HCT116 (cell line): ENCODE results near the gene MRPL9. TPM values are rescaled to one million over a fixed set of nuclear protein-coding genes. Genes with fewer than 3 reads are reported as not detected.

ENCODE experiments used
- ATAC-seq: fragments of 200-7000 bp; cut with Tn5 transposase; 2 replicates; pipeline ENCODE4 v1.9.1; 2020; ENCODE audit warnings: mild to moderate bottlenecking, moderate library complexity
- BruUV-seq: library from RNA; stranded (reverse); fragments of 400-500 nt; replicated peaks from 2 replicates; lab custom pipeline; 2021; lab: Mats Ljungman, UMichigan
- CTCF ChIA-PET: fragments of 300-600 bp; sonication (Branson Sonifier 250); formaldehyde crosslinking; loops from one replicate; lab custom pipeline; 2021; ENCODE audit warnings: antibody characterized with exemption; lab: Charles Lee
- POLR2A ChIA-PET: fragments of 300-600, 350-600 bp; sonication (Branson Sonifier 250); formaldehyde crosslinking; loops from one replicate; lab custom pipeline; 2021; ENCODE audit warnings: antibody characterized with exemption; lab: Charles Lee
- RAD21 ChIA-PET, 2 experiments: fragments of 300-600 bp; sonication (Branson Sonifier 250); formaldehyde crosslinking; loops; one replicate each; lab custom pipeline; 2023; ENCODE audit warnings: low total read pairs in 2 of 2; ENCODE audit not compliant: uncharacterized antibody in 2 of 2, unreplicated experiment in 2 of 2, low non-redundant PET in 1 of 2; lab: Charles Lee
- DNase-seq: peaks from one replicate; pipeline ENCODE4 v3.0.0-alpha.2; 2010; ENCODE audit warnings: low read depth, low spot score
- H2AFZ ChIP-seq: fragments of 200-600 bp; shearing (Covaris generic), sonication (generic); 2 replicates; pipeline ENCODE4 v1.6.1; 2017; ENCODE audit warnings: low read depth, mixed run types, mixed read lengths, antibody characterized with exemption, low read length; ENCODE audit not compliant: poor library complexity, severe bottlenecking
- H3K27ac ChIP-seq: 2 replicates; pipeline ENCODE4 v1.5.1; 2012; ENCODE audit warnings: low read depth, low read length
- H3K27me3 ChIP-seq: fragments of 200-600 bp; sonication (generic); 2 replicates; pipeline ENCODE4 v1.6.1; 2016; ENCODE audit warnings: mixed run types, low read length, mixed read lengths; ENCODE audit not compliant: insufficient read depth
- H3K36me3 ChIP-seq, 2 experiments: fragments of 200-500 bp in 1 of 2; fragments of 200-600 bp in 1 of 2; sonication (Bioruptor generic) in 1 of 2; sonication (generic) in 1 of 2; 2 replicates each; pipeline versions ENCODE4 v1.5.1 to v1.6.1; 2014 to 2016; ENCODE audit warnings: low read length in 2 of 2, inconsistent platforms in 1 of 2, mixed read lengths in 1 of 2, mixed run types in 1 of 2; ENCODE audit not compliant: insufficient read depth in 2 of 2, control insufficient read depth in 1 of 2
- H3K4me1 ChIP-seq, 2 experiments: fragments of 200-600 bp in 1 of 2; sonication (generic) in 1 of 2; 2 replicates each; pipeline versions ENCODE4 v1.5.1 to v1.6.1; 2012 to 2017; ENCODE audit warnings: low read length in 2 of 2, inconsistent platforms in 1 of 2, mild to moderate bottlenecking in 1 of 2, mixed read lengths in 1 of 2, mixed run types in 1 of 2, moderate library complexity in 1 of 2; ENCODE audit not compliant: insufficient read depth in 2 of 2, control insufficient read depth in 1 of 2
- H3K4me2 ChIP-seq: fragments of 200-600 bp; sonication (generic); 2 replicates; pipeline ENCODE4 v1.6.1; 2017; ENCODE audit warnings: mixed run types, low read length, mixed read lengths
- H3K4me3 ChIP-seq, 2 experiments: fragments of 200-600 bp in 1 of 2; sonication (generic) in 1 of 2; replicated peaks in 1 of 2; 2 replicates each; pipeline ENCODE4 v1.5.1; 2011 to 2016; ENCODE audit warnings: low read length in 2 of 2, control low read depth in 1 of 2, low read depth in 1 of 2, mild to moderate bottlenecking in 1 of 2, mixed read lengths in 1 of 2, mixed run types in 1 of 2
- H3K79me2 ChIP-seq: fragments of 200-600 bp; sonication (generic); 2 replicates; pipeline ENCODE4 v1.6.1; 2017; ENCODE audit warnings: mild to moderate bottlenecking, mixed run types, low read length, moderate library complexity, mixed read lengths; ENCODE audit not compliant: insufficient read depth
- H3K9ac ChIP-seq: fragments of 200-600 bp; sonication (generic); 2 replicates; pipeline ENCODE4 v1.6.1; 2016; ENCODE audit warnings: low read length, mixed read lengths
- H3K9me2 ChIP-seq: fragments of 200-600 bp; sonication (generic), shearing (Covaris generic); 2 replicates; pipeline ENCODE4 v1.6.1; 2017; ENCODE audit warnings: mixed run types, mild to moderate bottlenecking, moderate library complexity; ENCODE audit not compliant: insufficient read depth
- H3K9me3 ChIP-seq, 2 experiments: fragments of 200-500 bp in 1 of 2; fragments of 200-600 bp in 1 of 2; sonication (Bioruptor generic) in 1 of 2; sonication (generic) in 1 of 2; 2 replicates each; pipeline ENCODE4 v1.6.1; 2014 to 2017; ENCODE audit warnings: low read length in 2 of 2, mixed read lengths in 2 of 2, inconsistent platforms in 1 of 2, low read depth in 1 of 2, mild to moderate bottlenecking in 1 of 2, mixed run types in 1 of 2, moderate library complexity in 1 of 2; ENCODE audit not compliant: control insufficient read depth in 1 of 2, insufficient read depth in 1 of 2
- H4K20me1 ChIP-seq: fragments of 200-600 bp; sonication (generic), shearing (Covaris generic); 2 replicates; pipeline ENCODE4 v1.6.1; 2017; ENCODE audit warnings: mixed run types, mild to moderate bottlenecking, moderate library complexity; ENCODE audit not compliant: insufficient read depth
- CBX3 ChIP-seq: IDR thresholded peaks from 2 replicates; pipeline ENCODE4 v1.6.1; 2012; ENCODE audit warnings: low read depth
- EGR1 ChIP-seq: IDR thresholded peaks from 2 replicates; pipeline ENCODE4 v1.6.1; 2012; ENCODE audit warnings: low read depth
- EZH2 ChIP-seq: fragments of 200-600 bp; sonication (generic); IDR thresholded peaks from 2 replicates; pipeline ENCODE4 v1.6.1; 2017; ENCODE audit warnings: antibody characterized with exemption, mixed run types
- EZH2phosphoT487 ChIP-seq: fragments of 200-600 bp; IDR thresholded peaks from 2 replicates; pipeline ENCODE4 v1.6.1; 2018; ENCODE audit warnings: antibody characterized with exemption, borderline replicate concordance
- JUND ChIP-seq: IDR thresholded peaks from 2 replicates; pipeline ENCODE4 v1.6.1; 2012
- POLR2A ChIP-seq: IDR thresholded peaks from 2 replicates; pipeline ENCODE4 v1.7.0; 2011; ENCODE audit warnings: borderline replicate concordance; ENCODE audit not compliant: insufficient read depth, insufficient read length; ENCODE audit errors: extremely low read depth
- POLR2AphosphoS5 ChIP-seq: IDR thresholded peaks from 2 replicates; pipeline ENCODE4 v1.6.1; 2011; ENCODE audit warnings: mild to moderate bottlenecking, low read depth, low read length, moderate library complexity
- RAD21 ChIP-seq: IDR thresholded peaks from 2 replicates; pipeline ENCODE4 v1.6.1; 2012; ENCODE audit warnings: low read depth, mild to moderate bottlenecking
- SP1 ChIP-seq: IDR thresholded peaks from 2 replicates; pipeline ENCODE4 v1.6.1; 2012; ENCODE audit warnings: low read depth
- SRF ChIP-seq: IDR thresholded peaks from 2 replicates; pipeline ENCODE4 v1.6.1; 2012; ENCODE audit warnings: low read depth
- TCF7L2 ChIP-seq: IDR thresholded peaks from 2 replicates; pipeline ENCODE4 v1.7.0; 2011; ENCODE audit warnings: borderline replicate concordance, inconsistent platforms; ENCODE audit not compliant: insufficient read depth, insufficient read length; ENCODE audit errors: extremely low read depth
- ZBTB33 ChIP-seq: IDR thresholded peaks from 2 replicates; pipeline ENCODE4 v1.6.1; 2011; ENCODE audit warnings: mild to moderate bottlenecking, low read length, moderate library complexity; ENCODE audit not compliant: insufficient replicate concordance; ENCODE audit errors: extremely low read depth
- ZFX ChIP-seq: fragments of 450-650 bp; IDR thresholded peaks from 2 replicates; pipeline ENCODE4 v1.6.1; 2017
- ZNF274 ChIP-seq: fragments of 200-500 bp; sonication (Bioruptor generic); IDR thresholded peaks from 2 replicates; pipeline ENCODE4 v1.6.1; 2014; ENCODE audit warnings: mild to moderate bottlenecking, low read depth, low read length, inconsistent platforms
- intact Hi-C: fragments of 100-400 bp; cut with micrococcal nuclease; formaldehyde crosslinking; loops from 2 replicates; pipeline ENCODE4 v1.10.0; 2022
- total RNA-seq: library from RNA; stranded (reverse); gene quantifications from one replicate; pipeline ENCODE4 v1.2.1, GENCODE V29; 2021; ENCODE audit not compliant: unreplicated experiment
- TF ChIP-seq, protein P1 (sequence below): IDR thresholded peaks from 2 replicates; pipeline ENCODE4 v1.6.1; 2012
- TF ChIP-seq, protein P2 (sequence below): IDR thresholded peaks from 2 replicates; pipeline ENCODE4 v1.6.1; 2012; ENCODE audit warnings: low read depth
- TF ChIP-seq, protein P3 (sequence below), 3 experiments: fragments of 200-600 bp in 1 of 3; sonication (generic) in 1 of 3; IDR thresholded peaks in 2 of 3; conservative IDR thresholded peaks in 1 of 3; 2 replicates each; pipeline ENCODE4 v1.5.1; 2012 to 2017; ENCODE audit warnings: low read depth in 2 of 3, low read length in 2 of 3, antibody characterized with exemption in 1 of 3, borderline replicate concordance in 1 of 3, control low read depth in 1 of 3, mild to moderate bottlenecking in 1 of 3, mixed read lengths in 1 of 3, mixed run types in 1 of 3, moderate library complexity in 1 of 3; ENCODE audit not compliant: insufficient read depth in 1 of 3
- TF ChIP-seq, protein P4 (sequence below): IDR thresholded peaks from 2 replicates; pipeline ENCODE4 v1.6.1; 2012

Gene MRPL9
- total RNA-seq, 1 experiment from 2014 or later, result 94.5 TPM

DNA sequence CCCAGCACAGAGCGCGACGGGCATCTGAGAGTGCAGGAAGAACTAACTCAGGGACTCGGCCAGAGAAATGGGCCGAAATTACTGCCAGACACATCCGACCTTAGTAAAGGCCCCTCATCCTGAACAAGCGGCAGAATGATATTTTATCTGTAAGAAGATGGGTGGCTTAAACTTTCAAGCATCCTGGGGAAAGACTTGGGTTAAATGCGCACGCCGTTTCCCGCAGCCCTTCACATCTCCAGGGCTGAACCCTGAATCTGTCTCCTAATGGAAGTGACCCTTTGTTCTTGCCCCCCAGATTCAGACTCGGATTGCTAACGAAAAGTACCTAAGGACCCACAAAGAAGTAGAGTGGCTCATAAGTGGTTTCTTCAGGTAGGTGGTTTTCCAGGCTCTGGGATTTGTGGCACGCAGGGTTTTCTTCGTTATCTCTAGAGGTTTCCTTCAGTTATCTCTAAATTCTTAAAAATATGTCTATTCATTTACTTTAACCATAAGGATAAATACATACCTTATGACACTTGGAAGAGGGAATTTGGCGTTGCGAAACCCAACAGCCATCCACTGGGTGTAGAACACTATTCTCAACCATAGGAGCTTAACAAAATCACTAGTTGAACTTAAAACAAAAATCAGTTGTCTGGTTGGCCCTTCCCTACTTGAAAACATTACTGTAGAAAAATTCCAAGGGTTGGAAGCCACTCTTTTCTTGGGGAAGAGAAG lies 41.3 kb downstream of the MRPL9 start:
- CTCF ChIA-PET, result no interaction called here

More for the DNA sequence above, 41.3 kb downstream of the MRPL9 start:
- H3K79me2 ChIP-seq, result no peaks in the 10 kb centered on the region
- TF ChIP-seq EZH2phosphoT487 (no peak), ZFX (no peak), SRF (no peak), POLR2A (no peak), ZBTB33 (no peak), ZNF274 (no peak), TCF7L2 (no peak), EGR1 (no peak), SP1 (no peak), RAD21 (no peak), JUND (no peak), CBX3 (no peak), POLR2AphosphoS5 (no peak), EZH2 (no peak)
- TF ChIP-seq, protein P1, sequence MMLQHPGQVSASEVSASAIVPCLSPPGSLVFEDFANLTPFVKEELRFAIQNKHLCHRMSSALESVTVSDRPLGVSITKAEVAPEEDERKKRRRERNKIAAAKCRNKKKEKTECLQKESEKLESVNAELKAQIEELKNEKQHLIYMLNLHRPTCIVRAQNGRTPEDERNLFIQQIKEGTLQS, result no peak
- TF ChIP-seq, protein P2, sequence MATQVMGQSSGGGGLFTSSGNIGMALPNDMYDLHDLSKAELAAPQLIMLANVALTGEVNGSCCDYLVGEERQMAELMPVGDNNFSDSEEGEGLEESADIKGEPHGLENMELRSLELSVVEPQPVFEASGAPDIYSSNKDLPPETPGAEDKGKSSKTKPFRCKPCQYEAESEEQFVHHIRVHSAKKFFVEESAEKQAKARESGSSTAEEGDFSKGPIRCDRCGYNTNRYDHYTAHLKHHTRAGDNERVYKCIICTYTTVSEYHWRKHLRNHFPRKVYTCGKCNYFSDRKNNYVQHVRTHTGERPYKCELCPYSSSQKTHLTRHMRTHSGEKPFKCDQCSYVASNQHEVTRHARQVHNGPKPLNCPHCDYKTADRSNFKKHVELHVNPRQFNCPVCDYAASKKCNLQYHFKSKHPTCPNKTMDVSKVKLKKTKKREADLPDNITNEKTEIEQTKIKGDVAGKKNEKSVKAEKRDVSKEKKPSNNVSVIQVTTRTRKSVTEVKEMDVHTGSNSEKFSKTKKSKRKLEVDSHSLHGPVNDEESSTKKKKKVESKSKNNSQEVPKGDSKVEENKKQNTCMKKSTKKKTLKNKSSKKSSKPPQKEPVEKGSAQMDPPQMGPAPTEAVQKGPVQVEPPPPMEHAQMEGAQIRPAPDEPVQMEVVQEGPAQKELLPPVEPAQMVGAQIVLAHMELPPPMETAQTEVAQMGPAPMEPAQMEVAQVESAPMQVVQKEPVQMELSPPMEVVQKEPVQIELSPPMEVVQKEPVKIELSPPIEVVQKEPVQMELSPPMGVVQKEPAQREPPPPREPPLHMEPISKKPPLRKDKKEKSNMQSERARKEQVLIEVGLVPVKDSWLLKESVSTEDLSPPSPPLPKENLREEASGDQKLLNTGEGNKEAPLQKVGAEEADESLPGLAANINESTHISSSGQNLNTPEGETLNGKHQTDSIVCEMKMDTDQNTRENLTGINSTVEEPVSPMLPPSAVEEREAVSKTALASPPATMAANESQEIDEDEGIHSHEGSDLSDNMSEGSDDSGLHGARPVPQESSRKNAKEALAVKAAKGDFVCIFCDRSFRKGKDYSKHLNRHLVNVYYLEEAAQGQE, result no peak
- TF ChIP-seq, protein P3, sequence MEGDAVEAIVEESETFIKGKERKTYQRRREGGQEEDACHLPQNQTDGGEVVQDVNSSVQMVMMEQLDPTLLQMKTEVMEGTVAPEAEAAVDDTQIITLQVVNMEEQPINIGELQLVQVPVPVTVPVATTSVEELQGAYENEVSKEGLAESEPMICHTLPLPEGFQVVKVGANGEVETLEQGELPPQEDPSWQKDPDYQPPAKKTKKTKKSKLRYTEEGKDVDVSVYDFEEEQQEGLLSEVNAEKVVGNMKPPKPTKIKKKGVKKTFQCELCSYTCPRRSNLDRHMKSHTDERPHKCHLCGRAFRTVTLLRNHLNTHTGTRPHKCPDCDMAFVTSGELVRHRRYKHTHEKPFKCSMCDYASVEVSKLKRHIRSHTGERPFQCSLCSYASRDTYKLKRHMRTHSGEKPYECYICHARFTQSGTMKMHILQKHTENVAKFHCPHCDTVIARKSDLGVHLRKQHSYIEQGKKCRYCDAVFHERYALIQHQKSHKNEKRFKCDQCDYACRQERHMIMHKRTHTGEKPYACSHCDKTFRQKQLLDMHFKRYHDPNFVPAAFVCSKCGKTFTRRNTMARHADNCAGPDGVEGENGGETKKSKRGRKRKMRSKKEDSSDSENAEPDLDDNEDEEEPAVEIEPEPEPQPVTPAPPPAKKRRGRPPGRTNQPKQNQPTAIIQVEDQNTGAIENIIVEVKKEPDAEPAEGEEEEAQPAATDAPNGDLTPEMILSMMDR (IDR thresholded peaks at IDR 0.05 in 2 of 3, conservative IDR thresholded peaks at IDR 0.05 in 1 of 3; ENCODE audit: borderline replicate concordance in 1 of 3, insufficient read depth in 1 of 3, low read depth in 2 of 3, low read length in 2 of 3), result no peak
- TF ChIP-seq, protein P4, sequence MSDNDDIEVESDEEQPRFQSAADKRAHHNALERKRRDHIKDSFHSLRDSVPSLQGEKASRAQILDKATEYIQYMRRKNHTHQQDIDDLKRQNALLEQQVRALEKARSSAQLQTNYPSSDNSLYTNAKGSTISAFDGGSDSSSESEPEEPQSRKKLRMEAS, result no peak
- TF ChIP-seq, all 23 proteins: peak for 0
- ChIA-PET POLR2A (no interaction called here), RAD21 (interaction anchor here in 1 of 2 experiments (0.6 kb wide), 1 partner anchor 29 kb away, joined by 3 read pairs; no protein-coding TSS in a partner anchor)
- BruUV-seq, result no TSS peak
- Histone ChIP-seq H4K20me1 (no peaks in the 10 kb centered on the region), H3K27ac (no peak overlapping the region), H3K4me1 (no peaks in the 10 kb centered on the region), H2AFZ (peak overlapping the region; percentile 82), H3K27me3 (peaks cover 26% of the 10 kb centered on the region), H3K36me3 (no peaks in the 10 kb centered on the region), H3K9me2 (no peaks in the 10 kb centered on the region), H3K4me2 (peak overlapping the region; percentile 72), H3K9me3 (no peaks in the 10 kb centered on the region), H3K9ac (no peak overlapping the region), H3K4me3 (peak overlapping the region; percentile 34 to 53)
- no peak for DNase-seq
- no peak; the same call in 1 of the 2 replicates for ATAC-seq
- intact Hi-C loops, result no loop called here
